ENCODE results near the gene EIPR1.
"Not testable (repeated sequence)": the region's sequence is repeated elsewhere in the genome, so short reads cannot be mapped to it uniquely, and the experiment has no call there.

The EIPR1 gene

DNA sequence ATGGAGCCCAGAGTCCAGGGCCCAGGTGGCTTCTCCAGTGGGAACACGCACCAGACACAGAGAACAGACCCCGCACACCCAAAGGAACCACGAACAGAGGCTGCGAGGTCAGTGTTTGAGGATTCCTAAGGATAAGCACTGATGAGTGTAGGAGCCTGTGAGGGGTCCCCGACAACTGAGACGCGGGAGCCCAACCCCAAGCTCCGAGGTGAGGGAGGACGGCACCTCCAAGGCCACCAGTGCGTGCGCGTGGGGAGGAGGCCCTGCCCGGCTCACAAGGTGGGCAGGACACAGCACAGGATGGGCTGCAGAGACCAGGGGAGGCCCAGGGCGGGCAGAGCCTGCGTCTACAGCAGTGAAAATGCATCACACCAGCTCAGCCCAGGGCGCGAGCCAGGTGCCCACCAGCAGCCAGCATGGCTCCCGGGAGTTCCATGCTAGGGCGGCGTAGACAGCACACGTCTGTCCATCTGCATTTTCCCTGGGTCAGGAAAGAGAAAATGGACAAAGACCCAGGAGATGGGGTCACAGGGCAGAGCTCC is 189.1 kb downstream of the EIPR1 start:
- DNase-seq, result no peak

DNA sequence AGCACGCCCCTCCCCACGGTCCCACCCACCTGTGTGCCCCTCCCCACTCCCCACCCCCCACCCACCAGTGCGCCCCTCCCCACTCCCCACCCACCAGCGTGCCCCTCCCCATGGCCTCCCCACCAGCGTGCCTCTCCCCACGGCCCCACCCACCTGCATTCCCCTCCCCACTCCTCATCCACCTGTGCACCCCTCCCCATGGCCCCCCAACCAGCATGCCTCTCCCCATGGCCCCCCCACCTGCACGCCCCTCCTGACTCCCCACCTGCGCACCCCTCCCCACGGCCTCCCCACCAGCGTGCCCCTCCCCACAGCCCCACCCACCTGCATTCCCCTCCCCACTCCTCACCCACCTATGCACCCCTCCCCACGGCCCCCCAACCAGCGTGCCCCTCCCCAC is 190.2 kb downstream of the EIPR1 start:
- no peak for DNase-seq

DNA sequence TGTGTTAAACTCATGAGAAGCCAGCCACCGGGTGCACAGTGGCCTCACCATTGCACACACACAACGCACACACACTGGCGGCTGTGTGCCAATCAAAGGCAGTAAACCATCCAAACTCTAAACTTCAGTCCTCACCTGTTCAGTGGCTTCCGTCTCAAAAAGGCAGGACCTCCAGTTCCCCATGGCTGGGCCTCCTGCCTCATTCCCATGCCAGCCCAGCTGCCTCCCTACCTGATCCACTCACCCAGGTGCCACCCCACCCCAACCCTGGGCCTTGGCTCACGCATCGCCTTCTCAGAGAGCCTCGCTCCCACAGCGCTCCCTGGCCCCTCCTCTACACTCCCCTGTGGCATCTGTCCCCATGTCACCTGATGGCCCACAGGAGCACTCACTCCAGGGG is 190.9 kb downstream of the EIPR1 start:
- no peak for DNase-seq

DNA sequence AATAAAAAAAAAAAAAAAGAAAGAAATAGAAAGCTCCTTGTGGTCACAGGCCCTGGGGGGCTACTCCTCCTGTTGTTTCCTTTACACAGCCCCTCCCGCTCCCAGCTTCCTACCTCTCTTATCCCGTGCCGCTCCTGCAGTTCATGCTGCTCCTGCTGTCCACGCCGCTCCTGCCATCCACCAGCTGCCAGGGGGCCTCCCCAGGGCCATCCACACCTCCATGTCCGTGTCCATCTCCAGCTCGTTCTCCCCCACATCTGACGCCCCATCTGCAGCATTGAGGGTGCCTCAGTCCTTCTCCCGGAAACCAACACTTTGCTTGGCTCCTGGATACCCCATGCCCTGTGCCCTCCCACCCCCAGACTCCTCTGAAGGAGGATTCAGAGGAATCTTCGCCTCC is 191.7 kb downstream of the EIPR1 start:
- no peak for DNase-seq

DNA sequence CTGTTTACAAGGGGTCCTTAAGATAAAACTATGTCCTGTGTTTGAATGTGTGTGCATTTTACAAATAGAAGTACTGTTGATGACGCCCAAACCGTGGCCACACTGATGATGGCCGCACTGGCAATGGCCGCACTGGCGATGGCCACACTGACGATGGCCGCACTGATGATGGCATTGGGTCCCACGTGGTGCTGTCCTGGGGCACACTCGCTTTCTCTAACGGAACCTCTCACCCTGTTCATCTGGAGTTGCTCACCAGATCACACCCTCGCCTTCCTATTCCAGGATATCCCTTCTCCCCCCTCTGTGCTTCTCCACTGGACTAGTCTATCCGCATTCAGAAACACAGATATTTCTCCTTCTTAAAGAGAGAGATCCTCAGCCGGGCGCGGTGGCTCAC is 192.4 kb downstream of the EIPR1 start:
- DNase-seq, result no peak

DNA sequence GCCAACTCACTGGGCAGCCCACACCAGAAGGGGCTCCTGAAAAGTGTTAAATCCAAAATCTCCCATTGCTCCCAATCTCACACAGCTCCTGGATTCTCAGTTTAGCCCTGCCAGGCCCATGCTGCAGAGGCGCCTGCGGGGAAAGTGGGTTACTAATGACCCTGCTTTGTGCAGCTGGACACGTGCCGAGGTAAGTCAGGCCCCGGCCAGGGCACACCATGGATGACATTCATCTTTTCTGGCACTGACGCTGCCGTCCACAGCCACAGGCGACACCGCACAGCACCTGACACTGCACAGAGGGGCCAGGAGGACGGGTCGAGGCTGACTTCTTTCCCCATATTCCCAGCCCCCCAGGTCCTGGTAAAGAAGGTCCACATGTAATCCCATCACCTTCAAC is 193.5 kb downstream of the EIPR1 start:
- no peak for DNase-seq

DNA sequence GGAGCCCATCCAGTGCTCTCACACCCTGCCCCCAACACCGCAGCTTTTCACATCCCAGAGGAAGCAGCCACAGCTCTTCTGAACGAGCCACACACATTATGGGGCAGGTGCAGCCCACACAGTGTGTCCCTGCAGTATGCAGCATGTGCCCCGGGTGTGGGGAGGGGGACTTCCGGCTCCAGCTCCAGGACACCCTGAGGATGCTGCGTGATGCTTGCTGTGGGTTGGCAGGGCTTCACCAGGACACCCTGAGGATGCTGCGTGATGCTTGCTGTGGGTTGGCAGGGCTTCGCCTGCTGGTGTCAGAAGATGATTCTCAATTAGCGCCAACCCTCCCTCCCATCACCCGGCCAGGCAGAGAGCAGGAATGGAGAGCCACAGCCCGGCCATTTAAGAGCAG is 193.9 kb downstream of the EIPR1 start:
- no peak for DNase-seq

DNA sequence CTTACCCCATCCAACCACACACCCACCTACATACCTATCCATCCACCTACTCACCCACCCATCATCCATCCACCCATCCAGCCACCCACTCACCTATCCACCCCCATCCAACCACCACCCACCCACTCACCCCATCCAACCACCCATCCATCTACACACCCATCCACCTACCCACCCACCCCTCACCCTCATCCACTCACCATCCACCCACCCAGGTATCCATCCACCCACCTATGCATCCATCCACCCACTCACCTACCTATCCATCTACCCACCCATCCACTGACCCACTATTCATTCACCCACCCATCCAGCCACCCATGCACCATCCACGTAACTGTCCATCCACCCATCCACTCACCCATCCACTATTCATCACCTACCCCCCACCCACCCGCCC is 194.8 kb downstream of the EIPR1 start:
- no peak for DNase-seq

DNA sequence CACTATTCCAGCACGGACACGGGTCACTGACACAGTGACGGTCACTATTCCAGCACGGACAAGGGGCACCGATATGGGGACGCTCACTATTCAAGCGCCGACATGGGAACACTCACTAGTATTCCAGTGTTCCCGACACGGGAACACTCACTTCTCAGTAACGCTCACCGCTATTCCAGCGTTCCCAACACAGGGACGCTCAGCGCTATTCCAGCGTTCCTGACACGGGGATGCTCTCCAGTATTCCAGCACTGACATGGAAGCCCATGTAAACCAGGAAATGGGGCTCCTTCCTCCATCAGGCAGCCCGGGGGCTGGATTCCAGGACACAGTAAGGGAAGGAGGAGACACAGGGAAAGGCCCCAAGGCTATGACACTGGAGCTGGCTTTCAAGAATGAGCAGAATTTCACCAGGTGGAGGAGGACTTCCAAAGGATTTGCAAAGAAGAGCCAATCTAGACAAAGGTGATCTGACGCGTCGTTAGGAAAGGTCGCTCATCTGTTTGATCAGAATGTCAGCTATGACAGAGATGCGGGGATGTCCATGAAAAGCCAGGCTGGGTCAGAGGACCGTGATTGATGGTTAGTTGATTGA is 196.1 kb downstream of the EIPR1 start:
- DNase-seq, result no peak

DNA sequence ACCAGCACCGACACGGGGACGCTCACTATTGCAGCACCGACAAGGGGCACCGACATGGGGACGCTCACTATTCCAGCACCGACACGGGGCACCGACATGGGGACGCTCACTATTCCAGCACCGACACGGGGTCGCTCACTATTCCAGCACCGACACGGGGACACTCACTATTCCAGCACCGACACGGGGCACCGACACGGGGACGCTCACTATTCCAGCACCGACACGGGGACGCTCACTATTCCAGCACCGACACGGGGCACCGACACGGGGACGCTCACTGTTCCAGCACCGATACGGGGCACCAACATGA is 196.8 kb downstream of the EIPR1 start:
- DNase-seq, result not testable (repeated sequence)

DNA sequence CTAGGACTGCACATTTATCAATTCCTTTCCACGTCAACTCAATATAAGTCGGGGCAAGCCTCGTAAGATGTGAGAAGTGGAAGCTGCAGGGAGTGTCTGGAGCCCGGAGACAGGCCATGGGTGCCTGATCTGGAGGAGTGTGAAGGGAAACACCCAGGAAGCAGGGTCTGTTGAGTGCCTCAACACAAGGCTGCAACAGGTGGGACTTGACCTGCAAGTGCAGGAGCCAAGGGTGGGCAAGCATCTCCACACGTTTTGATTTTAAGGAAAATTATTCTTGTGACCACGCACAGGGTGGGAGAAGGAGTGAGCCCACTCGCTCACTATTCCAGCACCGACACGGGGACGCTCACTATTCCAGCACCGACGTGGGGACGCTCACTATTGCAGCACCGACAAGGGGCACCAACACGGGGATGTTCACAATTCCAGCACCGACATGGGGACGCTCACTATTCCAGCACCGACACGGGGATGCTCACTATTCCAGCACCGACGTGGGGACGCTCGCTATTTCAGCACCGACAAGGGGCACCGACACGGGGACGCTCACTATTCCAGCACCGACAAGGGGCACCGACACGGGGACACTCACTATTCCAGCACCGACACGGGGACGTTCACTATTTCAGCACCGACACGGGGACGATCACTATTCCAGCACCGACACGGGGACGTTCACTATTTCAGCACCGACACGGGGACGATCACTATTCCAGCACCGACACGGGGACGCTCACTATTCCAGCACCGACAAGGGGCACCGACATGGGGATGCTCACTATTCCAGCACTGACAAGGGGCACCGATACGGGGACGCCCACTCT is 197.3 kb downstream of the EIPR1 start:
- no peak for DNase-seq

DNA sequence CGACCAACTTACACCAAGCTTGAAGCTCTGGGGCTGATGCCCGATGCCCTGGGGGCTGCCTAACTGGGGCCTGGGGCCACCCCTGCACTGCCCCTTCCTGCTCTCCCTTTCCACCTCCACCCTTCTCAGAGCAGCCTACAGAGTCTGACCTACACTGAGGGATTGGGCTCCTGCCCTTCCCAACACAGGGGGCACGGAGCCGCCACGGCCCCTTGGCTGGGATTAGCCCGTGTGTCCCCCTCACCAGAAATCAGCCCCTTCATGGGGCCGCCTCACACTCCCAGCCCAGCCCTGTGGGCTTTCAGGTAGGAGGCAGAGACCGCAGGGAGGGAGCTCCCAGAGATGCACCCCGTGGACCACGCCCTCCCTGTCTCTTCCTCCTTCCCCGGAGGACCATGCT is 198.0 kb downstream of the EIPR1 start:
- no peak for DNase-seq

DNA sequence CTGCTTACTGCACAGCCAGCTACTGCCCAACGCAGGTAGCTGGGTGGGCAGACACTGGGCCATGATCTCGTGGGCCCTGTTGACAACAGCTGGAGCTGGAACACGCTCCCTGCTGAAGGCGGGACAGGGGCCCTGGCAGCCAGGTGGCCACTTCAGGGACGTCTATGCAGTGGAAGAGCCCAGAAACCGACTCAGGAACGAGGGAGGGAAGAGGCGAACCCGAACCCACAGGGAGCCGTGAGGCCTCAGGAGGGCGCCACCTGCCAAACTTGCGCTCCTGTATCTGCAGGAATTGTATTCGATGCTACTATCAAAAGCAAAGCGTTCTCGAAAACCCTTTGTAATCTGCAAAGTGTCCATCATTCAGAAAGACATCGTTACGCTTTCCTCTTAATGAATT is 198.4 kb downstream of the EIPR1 start:
- no peak for DNase-seq

DNA sequence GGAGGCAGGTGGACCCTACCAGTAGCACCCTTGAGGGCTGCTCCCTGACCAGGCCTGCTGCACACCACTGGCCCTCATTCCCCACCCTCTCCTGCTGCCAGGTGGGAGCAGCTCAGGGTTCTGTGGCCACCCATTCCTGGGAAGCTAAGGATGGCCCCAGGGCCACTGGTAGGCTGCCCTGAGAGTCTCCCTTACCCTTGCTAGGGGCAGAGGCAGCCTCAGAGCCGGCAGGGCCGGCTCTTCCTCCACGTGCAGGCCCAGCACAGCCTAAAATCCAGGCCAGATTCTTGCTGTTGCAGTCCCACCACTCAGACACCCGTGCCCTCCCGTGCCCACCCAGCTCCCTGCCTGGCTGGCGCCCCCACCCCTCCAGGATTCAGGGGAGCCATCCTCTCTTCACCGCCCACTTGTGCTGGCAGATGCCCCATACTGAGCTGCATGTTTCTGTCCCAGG is 199.0 kb downstream of the EIPR1 start:
- DNase-seq, result no peak

DNA sequence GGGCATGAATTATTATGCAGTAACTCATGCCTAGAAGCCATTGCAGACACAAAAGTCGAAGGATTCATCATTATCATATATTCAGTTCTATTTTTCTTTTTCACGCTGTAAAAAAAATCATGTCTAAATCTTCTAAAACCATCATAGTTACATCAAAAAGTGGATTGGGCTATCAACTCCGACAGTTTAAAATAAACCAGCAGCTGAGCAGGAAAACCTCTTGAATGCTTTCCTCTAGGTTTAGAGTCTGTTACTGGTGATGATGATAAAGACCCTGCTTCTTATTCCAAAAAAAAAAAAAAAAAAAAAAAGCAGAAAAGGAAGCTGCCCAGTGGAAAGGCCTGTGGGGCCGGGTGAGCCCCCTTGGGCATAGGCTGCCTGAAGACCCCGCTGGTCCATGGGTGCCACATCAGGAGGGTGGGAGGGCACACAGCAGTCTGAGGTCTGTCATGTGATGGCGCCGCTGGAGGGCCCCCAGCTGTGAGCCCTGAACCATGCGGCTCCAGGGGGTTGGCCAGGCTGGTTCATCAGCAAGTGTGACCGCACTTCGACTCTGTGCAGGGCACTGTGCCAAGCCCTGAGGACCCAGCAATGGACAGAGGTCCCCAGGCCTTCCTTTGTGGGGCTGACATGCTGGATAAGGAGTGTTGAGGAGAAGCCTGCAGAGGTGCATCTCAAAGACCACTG is 199.6 kb downstream of the EIPR1 start:
- DNase-seq, result no peak

DNA sequence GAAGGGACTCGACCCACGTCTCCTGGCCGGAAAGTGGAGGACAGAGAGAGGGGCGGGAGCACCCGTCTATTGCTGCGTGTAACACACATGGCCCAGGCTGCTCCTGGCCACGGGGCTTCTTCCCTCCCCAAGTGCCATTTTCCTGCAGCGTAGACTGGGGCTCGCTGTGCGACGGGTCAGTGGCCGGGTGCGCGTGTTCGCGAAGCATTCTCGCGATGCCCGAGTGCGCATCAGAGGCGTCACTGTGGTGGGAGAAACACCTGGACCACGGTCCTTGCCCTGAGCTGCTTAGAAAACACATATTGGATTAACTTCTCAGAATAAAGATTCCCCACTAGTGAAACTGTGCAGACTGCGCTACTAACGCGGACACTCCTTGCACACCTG is 200.8 kb downstream of the EIPR1 start:
- no peak for DNase-seq

DNA sequence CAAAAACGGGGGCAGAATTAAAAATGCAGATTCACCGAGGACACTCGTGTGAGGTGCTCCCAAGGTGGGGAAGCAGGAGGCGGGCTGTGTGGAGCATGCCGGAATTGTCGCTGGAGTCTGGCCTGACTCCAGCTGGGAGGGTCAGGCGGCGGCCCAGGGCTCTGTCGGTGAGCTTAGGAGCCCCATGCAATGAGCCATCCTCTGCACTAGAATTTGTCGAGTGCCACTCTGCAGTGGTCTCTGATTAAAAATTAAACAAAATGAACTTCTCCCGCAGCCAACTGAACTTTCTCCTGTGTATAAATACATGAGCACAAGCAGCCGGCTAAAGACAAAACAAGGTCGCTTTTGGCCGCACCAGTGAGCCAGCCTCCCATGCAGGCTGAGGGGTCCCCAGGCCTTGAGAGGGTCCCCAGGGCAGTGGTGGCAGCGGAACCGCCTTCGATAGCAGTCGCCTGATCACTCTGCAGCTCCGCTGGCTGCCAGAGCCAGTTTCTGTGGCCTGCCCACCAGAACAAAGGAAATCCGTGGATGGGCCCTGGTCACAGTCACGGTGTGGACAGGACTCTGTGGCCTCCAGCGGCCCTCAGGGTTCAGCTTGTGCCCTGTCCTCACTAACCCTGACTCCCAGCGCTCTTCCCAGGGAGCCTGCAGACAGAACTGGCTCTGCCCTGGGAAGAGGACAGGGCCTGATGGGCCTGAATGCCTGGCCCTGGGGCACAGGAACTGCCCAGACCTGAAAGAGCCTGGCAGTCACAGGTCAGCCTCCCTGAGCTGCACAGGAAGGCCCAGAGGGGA is 201.3 kb downstream of the EIPR1 start:
- no peak for DNase-seq

DNA sequence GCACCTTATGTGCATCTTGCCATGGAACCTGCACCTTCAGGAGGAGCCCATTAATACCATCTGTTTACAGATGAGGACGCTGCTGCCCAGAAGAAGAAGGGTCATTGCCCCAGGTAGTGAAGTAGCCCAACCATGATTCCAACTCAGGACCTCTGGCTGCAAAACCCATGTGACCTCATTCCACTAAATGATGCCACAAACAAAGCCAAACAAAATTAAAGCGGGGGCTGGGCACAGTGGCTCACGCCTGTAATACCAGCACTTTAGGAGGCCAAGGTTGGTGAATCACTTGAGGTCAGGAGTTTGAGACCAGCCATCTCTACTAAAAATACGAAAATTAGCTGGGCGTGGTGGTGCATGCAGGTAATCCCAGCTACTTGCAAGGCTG is 202.1 kb downstream of the EIPR1 start:
- no peak for DNase-seq

DNA sequence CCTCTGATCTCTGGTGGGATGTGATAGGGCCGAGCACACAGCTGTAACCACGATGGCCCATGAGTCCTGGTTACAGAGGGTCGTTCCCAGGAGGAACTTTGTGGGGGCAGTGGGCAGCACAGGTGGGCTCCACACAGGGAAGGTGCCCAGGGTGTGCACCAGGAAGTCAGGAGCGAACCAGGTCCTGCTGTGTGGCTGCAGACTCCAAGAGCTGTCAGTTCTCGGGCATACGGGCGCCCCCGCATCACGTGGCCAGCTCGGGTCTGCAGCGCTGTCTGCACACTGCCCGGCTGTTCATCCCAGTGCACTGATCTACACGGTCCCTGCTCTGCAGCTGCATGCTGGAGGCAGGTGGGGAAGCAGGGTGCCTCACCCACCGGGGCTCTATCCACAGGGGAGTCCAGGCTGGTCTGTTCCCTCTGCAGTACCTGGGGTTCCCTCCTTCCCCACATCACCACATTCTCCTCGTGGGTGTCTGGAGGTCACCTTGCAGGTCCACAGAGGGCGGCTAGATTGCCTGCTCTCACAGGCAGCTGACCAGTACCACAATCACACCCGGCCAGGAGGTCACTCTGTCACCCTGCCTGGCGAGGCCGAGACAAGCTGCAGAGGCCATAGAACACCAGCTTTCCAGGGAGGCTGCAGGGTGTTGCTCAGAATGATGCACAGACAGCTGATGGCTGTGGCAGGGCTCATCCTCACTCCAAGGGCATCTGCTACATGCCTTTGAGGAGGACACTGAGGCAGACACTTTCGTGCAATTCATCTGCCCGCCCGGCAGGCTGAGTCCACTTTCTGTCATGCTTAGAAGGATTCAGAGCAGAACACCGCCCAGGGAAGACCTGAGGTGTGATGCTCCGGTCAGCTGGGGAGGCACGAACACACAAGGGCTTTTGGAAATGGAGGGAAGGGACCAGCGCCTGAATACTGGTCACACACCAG is 202.7 kb downstream of the EIPR1 start:
- DNase-seq, result no peak

DNA sequence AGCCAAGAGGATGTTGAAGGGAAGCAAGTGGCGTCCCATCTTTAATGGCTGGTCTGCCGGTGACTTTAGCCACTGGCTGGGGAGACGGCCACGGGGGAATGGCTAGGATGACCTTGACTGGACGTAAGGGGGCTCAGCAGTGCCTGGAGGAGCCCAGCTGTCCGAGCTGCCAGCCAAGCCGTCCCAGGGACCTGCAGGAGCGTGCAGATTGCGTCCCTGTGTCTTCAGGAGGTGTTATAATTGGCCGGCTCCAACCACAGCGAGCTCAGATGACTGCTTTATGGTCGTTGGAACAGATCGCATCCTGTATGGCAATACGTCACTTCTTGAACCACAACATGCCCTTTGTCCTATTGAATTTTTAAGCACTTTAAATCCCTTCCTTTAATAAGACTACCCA is 204.6 kb downstream of the EIPR1 start:
- no peak for DNase-seq

DNA sequence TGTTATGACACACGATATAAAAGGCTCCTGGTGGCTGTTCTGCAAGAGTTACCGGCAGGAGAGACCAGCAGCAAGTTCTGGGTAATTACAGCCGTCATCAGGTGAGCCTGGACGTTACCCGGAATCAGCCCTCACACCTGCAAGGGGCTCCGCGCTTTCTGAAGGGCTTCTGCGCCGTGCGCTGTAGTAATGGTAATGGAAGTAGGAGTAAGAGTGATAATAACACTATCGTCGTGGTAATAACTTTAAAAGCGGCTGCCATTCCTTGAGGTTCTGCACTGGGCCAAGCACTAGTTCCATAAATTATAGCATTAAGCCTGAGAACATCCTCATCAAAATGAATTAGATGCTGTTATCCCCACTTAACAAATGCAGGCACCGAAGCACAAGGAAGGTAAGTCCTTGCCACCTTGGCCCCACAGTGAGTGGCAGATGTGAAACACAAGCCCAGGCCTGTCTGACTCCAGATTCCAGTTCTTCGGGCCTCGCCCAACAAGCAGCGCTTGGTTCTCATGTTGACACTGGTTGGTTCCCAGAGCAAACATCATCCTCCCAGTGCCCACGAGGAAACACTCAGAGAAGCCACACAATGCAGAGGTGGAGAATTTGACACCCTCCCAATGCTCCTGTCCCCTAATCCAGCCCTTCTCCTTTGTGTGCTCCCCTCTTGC is 205.2 kb downstream of the EIPR1 start:
- DNase-seq, result no peak
